ENCODE measurements around the gene RGS7. TPM values are rescaled to one million over a fixed set of nuclear protein-coding genes. Genes with fewer than 3 reads are reported as not detected.

RGS7 gene
- total and polyA plus RNA-seq, 2 of the 8 experiments (the other 6 are each of a cell fraction or from before 2014, with no cell fraction given), result 1.6 to 3.0 TPM

DNA sequence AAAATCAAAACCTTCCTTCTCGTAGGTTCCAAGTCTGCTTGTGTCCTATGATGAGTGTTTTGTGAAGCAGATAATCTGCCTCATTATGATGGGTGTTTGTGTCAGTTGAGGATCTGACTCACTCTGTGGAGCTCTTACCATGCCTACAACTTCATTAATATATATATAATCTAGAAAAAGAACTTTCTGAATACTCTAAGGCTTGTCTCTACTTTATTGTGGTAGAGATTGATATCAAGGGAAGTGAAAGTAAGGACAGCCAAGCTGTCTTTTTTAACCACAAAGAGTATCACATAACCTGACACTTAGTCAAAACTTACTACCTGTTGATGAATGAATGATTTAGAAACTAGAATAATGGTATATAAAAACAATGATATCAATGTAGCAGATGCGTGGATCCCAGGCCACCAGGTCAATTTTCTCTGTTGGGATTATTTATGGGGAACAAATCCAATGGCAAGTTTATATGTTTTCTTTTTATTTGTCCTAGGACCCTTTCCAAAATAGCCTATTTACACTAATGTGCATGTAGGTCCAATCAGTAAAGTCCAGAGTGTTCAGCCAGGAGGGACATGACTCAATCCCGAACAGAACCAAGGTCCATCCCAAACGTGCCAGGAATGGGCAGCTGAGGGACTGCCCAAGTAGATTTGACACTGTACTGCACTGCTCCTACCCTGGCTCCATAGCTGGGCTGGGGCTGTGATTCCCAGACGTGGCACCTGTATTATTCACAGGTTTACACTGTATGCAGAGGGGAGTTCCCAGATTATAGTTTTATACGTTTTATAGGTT, 562.8 kb downstream of the RGS7 start:
- no peaks in the 10 kb centered on the region for H3K23me2 ChIP-seq (ENCODE audit: low read depth, low read length)
- no peak overlapping the region for H4K8ac ChIP-seq (ENCODE audit: extremely low read depth, insufficient read depth, low read length)
- DNase-seq (ENCODE audit: low read depth in 1 of 2, low spot score in 2 of 2) (no peak), FAIRE-seq (no peak)
- H3K27ac ChIP-seq (ENCODE audit: low read depth, low read length), result no peak overlapping the region
- no peaks in the 10 kb centered on the region for H3K4me1 ChIP-seq (replicated peaks in 1 of 4; ENCODE audit: control insufficient read depth in 3 of 4, insufficient read depth in 4 of 4, low read length in 3 of 4)
- H3K36me3 ChIP-seq (ENCODE audit: control insufficient read depth in 2 of 4, insufficient read depth in 4 of 4, low read length in 3 of 4), result no peaks in the 10 kb centered on the region
- H3K23ac ChIP-seq (ENCODE audit: insufficient read length), result no peak overlapping the region
- H2BK5ac ChIP-seq (ENCODE audit: low read depth, low read length), result no peak overlapping the region
- TF ChIP-seq TBP (IDR thresholded peaks at IDR 0.05; ENCODE audit: low read depth, low read length), result no peak
- no peak for TF ChIP-seq TEAD4 (IDR thresholded peaks at IDR 0.05; ENCODE audit: low read depth, low read length)
- no peak overlapping the region for H2AFZ ChIP-seq (ENCODE audit: low read length)
- H3K79me1 ChIP-seq (ENCODE audit: low read depth, low read length), result no peaks in the 10 kb centered on the region
- no peak overlapping the region for H3K4me2 ChIP-seq (ENCODE audit: insufficient read depth in 1 of 2, low read depth in 2 of 2, low read length in 2 of 2)
- no peak overlapping the region for H3K14ac ChIP-seq (ENCODE audit: insufficient read length)
- H3K79me2 ChIP-seq (ENCODE audit: control insufficient read depth in 1 of 2, insufficient read depth in 2 of 2, low read length in 2 of 2), result no peaks in the 10 kb centered on the region
- CTCF ChIA-PET (ENCODE audit: partially characterized antibody), result no interaction called here
- H2BK20ac ChIP-seq (ENCODE audit: low read length), result no peak overlapping the region
- no peaks in the 10 kb centered on the region for H3K27me3 ChIP-seq (replicated peaks in 1 of 4; ENCODE audit: control insufficient read depth in 3 of 4, extremely low read depth in 1 of 4, insufficient read depth in 3 of 4, low read length in 3 of 4)
- H3K9me3 ChIP-seq (ENCODE audit: insufficient read depth in 2 of 2, low read depth in 1 of 2, low read length in 1 of 2), result no peaks in the 10 kb centered on the region
- H2AK5ac ChIP-seq (ENCODE audit: low read depth, low read length), result no peak overlapping the region
- H3K18ac ChIP-seq (ENCODE audit: extremely low read depth, low read length), result no peak overlapping the region
- no peak overlapping the region for H3K4ac ChIP-seq (replicated peaks; ENCODE audit: insufficient read length, low read depth, low read length)
- H3K4me3 ChIP-seq (ENCODE audit: extremely low read depth in 1 of 4, insufficient read depth in 2 of 4, low read depth in 3 of 4, low read length in 4 of 4), result no peak overlapping the region
- no peak overlapping the region for H2BK120ac ChIP-seq (replicated peaks; ENCODE audit: low read depth, low read length)
- no peak overlapping the region for H2BK15ac ChIP-seq (ENCODE audit: low read length)
- no peak overlapping the region for H2BK12ac ChIP-seq (ENCODE audit: low read depth, low read length)
- POLR2A ChIA-PET (ENCODE audit: partially characterized antibody), result no interaction called here
- no peaks in the 10 kb centered on the region for H4K20me1 ChIP-seq (replicated peaks in 1 of 2; ENCODE audit: control insufficient read depth in 1 of 2, insufficient read depth in 2 of 2, low read length in 2 of 2)
- 80% methylated on average over 6 of the region's 6 CpGs; no CpG with 5 or more reads in 1 of the 2 experiments for WGBS, 2 experiments (ENCODE audit: extremely low coverage in 1 of 2, insufficient coverage in 1 of 2, insufficient read length in 1 of 2, insufficient replicate concordance in 2 of 2, low coverage in 1 of 2, low lambda C conversion rate in 2 of 2, missing lambda C conversion rate in 1 of 2)
- no peak overlapping the region for H3K9ac ChIP-seq (replicated peaks in 1 of 4; ENCODE audit: extremely low read depth in 1 of 4, low read depth in 3 of 4, low read length in 3 of 4)
- H3K56ac ChIP-seq (replicated peaks; ENCODE audit: insufficient read length, low read depth, low read length), result no peak overlapping the region
- H4K91ac ChIP-seq (replicated peaks; ENCODE audit: insufficient read length, low read length), result no peak overlapping the region
- H4K5ac ChIP-seq (ENCODE audit: insufficient read length, low read depth, low read length), result no peak overlapping the region
